DND-41 (cell line): ENCODE measurements around the gene SPATA25.

ENCODE experiments used
- CTCF ChIP-seq: IDR thresholded peaks from 2 replicates; pipeline ENCODE4 v1.5.1; 2012; ENCODE audit warnings: borderline replicate concordance, low read length, moderate library complexity, mild to moderate bottlenecking; ENCODE audit not compliant: poor library complexity, severe bottlenecking; ENCODE audit errors: extremely low read depth
- EZH2 ChIP-seq: IDR thresholded peaks from 3 replicates; pipeline ENCODE4 v1.6.1; 2012; ENCODE audit warnings: borderline replicate concordance, low read depth, mild to moderate bottlenecking, moderate library complexity, low read length, inconsistent platforms; ENCODE audit not compliant: severe bottlenecking

DNA sequence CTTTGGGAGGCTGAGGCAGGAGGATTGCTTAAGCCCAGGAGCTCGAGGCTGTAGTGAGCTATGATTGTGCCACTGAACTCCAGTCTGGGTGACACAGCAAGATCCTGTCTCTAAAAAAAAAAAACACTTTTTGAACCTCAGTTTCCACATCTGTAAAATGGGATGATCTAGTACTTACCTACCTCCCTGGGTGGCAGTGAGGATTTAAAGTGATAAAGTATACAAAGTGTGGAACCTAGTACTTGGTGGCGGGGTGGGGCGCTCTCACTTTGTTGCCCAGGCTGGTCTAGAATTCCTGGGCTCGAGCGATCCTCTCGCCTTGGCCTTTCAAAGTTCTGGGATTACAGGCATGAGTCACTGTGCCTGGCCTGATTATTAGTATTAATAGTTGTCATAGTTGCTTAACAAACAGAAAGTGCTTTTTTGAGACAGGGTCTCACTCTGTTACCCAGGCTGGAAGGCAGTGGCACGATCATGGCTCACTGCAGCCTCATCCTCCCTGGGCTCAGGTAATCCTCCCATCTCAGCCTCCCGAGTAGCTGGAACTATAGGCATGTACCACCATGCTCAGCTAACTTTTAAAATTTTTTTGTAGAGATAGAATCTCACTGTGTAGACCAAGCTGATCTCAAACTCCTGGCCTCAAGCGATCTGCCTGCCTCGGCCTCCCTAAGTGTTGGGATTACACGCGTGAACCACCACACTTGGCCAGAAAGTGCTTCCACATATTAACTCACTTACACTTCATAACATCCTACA lies 31.5 kb upstream of the SPATA25 start:
- TF ChIP-seq CTCF (no peak), EZH2 (no peak)
